HG03558 (cell line): Measurements from ENCODE around the gene TNRC6B.
"Not testable (repeated sequence)": the region's sequence is repeated elsewhere in the genome, so short reads cannot be mapped to it uniquely, and the experiment has no call there.

Source experiments
- ATAC-seq: cut with Tn5 transposase; IDR thresholded peaks from one replicate; pipeline ENCODE4 v1.9.1; 2021; ENCODE audit warnings: moderate number of reproducible peaks; ENCODE audit not compliant: unreplicated experiment; ENCODE audit errors: extremely low read depth

Gene TNRC6B

GRCh38 chr22:40177738-40178416 is at the start of gene TNRC6B:
TSS of gene TNRC6B (plus strand) at chr22:40177925. CDS start at chr22:40178136, 211 bp downstream.
- peak; percentile 95 for ATAC-seq

GRCh38 chr22:40128989-40129388 is 48.7 kb upstream of the TNRC6B start:
- no peak for ATAC-seq

GRCh38 chr22:40137132-40137531 is 40.6 kb upstream of the TNRC6B start:
- no peak for ATAC-seq

GRCh38 chr22:40138866-40139265 is 38.9 kb upstream of the TNRC6B start:
- ATAC-seq = no peak

- ATAC-seq = no peak
Measured at GRCh38 chr22:40147388-40148176, 30.1 kb upstream of the TNRC6B start.

- ATAC-seq = no peak
Measured at GRCh38 chr22:40153192-40153591, 24.5 kb upstream of the TNRC6B start.

- no peak for ATAC-seq
Measured at GRCh38 chr22:40153705-40154104, 24.0 kb upstream of the TNRC6B start.

GRCh38 chr22:40156001-40156516 is 21.7 kb upstream of the TNRC6B start:
- no peak for ATAC-seq

GRCh38 chr22:40156682-40157081 is 21.0 kb upstream of the TNRC6B start:
- ATAC-seq = not testable (repeated sequence)

GRCh38 chr22:40157330-40157945 is 20.3 kb upstream of the TNRC6B start:
- ATAC-seq = no peak

- no peak for ATAC-seq
Measured at GRCh38 chr22:40161194-40161593, 16.5 kb upstream of the TNRC6B start.

- ATAC-seq = not testable (repeated sequence)
Measured at GRCh38 chr22:40165537-40165936, 12.2 kb upstream of the TNRC6B start.

GRCh38 chr22:40175611-40176244 is 2.0 kb upstream of the TNRC6B start:
- ATAC-seq = no peak

GRCh38 chr22:40176921-40177737 is 596 bp upstream of the TNRC6B start:
- ATAC-seq = no peak

- no peak for ATAC-seq
Measured at GRCh38 chr22:40178417-40179409, 988 bp downstream of the TNRC6B start.

GRCh38 chr22:40179526-40179925 is 1.8 kb downstream of the TNRC6B start:
- ATAC-seq = no peak

GRCh38 chr22:40180403-40180802 is 2.7 kb downstream of the TNRC6B start:
- no peak for ATAC-seq

- no peak for ATAC-seq
Measured at GRCh38 chr22:40181323-40181722, 3.6 kb downstream of the TNRC6B start.
